GM12865 (cell line): Measurements from ENCODE around the gene DNLZ.

ENCODE experiments used
- DNase-seq: peaks from one replicate; pipeline ENCODE4 v3.0.0; 2010; ENCODE audit warnings: low read depth
- H3K4me3 ChIP-seq: 2 replicates; pipeline ENCODE4 v1.5.1; 2011; ENCODE audit warnings: mild to moderate bottlenecking, low read depth, low read length, control low read depth
- TF ChIP-seq, protein P1 (sequence below): IDR thresholded peaks from 2 replicates; pipeline ENCODE4 v1.5.1; 2011; ENCODE audit warnings: low read length, control low read depth, low read depth, inconsistent platforms; ENCODE audit not compliant: insufficient read depth; ENCODE audit errors: missing control alignments

The DNLZ gene

DNA sequence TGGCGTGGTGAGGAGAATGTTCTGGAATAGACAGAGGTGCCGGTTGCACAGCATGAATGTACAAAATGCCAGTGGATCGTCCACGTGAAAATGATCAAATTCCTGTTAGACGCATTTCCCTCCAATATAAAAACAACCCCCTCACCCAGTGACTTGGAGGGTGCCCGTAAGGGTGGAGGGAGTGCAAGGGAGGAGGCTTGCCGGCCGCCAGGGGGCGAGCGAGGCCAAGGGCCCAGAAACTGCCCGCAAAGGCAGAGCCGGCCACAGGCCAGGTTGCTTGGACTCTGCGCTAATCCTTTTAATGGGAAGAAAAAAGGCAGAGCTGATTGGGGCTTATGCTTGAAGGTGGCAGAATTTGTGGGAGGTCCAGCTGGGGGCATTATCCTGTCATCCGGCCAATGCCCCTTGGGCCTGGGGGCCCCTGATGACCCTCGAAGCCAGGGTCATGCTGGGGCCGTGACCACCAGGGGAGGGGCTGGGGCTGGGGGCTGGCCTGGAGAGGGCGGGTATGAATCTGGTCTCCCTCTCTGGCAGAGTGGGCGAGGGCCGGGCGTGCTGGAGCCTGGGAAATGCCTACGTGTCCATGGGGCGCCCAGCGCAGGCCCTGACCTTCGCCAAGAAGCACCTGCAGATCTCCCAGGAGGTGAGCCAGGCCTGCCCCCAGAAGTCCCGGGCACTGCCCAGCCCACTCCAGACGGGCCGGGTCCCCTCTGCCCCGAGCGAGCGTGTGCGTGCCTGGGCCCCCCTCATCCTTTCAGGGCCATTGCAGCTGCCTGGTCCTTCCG lies 24.2 kb downstream of the DNLZ start:
- no peak overlapping the region for H3K4me3 ChIP-seq
- DNase-seq = peak; percentile 76
- TF ChIP-seq, protein P1, sequence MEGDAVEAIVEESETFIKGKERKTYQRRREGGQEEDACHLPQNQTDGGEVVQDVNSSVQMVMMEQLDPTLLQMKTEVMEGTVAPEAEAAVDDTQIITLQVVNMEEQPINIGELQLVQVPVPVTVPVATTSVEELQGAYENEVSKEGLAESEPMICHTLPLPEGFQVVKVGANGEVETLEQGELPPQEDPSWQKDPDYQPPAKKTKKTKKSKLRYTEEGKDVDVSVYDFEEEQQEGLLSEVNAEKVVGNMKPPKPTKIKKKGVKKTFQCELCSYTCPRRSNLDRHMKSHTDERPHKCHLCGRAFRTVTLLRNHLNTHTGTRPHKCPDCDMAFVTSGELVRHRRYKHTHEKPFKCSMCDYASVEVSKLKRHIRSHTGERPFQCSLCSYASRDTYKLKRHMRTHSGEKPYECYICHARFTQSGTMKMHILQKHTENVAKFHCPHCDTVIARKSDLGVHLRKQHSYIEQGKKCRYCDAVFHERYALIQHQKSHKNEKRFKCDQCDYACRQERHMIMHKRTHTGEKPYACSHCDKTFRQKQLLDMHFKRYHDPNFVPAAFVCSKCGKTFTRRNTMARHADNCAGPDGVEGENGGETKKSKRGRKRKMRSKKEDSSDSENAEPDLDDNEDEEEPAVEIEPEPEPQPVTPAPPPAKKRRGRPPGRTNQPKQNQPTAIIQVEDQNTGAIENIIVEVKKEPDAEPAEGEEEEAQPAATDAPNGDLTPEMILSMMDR = peak; percentile 97

GRCh38 chr9:136338511-136338910 lies 25.0 kb downstream of the DNLZ start:
- no peak overlapping the region for H3K4me3 ChIP-seq
- TF ChIP-seq, protein P1 = no peak
- no peak for DNase-seq

GRCh38 chr9:136337416-136338395 lies 25.8 kb downstream of the DNLZ start:
- no peak overlapping the region for H3K4me3 ChIP-seq
- no peak for DNase-seq
- TF ChIP-seq, protein P1 = no peak

DNA sequence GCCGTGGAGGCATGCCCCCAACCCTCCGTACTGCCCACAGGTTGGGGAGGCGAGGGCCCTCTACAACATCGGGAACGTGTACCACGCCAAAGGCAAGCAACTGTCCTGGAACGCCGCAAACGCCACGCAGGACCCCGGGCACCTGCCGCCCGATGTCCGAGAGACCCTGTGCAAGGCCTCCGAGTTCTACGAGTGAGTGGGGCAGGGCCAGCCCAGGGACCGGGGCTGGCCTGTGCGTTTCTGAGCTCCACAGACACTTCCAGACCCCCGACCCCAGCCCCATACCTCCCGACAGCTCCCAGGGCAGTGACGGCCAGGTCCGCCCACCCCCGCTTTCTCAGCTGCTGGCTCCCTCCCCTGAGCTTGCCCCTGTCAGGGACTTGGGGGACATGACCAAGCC lies 26.7 kb downstream of the DNLZ start:
- DNase-seq = no peak
- H3K4me3 ChIP-seq = no peak overlapping the region
- TF ChIP-seq, protein P1 = no peak

- TF ChIP-seq, protein P1 = no peak
- H3K4me3 ChIP-seq = no peak overlapping the region
- DNase-seq = no peak
These were observed 27.2 kb downstream of the DNLZ start for GRCh38 chr9:136336156-136336870.

DNA sequence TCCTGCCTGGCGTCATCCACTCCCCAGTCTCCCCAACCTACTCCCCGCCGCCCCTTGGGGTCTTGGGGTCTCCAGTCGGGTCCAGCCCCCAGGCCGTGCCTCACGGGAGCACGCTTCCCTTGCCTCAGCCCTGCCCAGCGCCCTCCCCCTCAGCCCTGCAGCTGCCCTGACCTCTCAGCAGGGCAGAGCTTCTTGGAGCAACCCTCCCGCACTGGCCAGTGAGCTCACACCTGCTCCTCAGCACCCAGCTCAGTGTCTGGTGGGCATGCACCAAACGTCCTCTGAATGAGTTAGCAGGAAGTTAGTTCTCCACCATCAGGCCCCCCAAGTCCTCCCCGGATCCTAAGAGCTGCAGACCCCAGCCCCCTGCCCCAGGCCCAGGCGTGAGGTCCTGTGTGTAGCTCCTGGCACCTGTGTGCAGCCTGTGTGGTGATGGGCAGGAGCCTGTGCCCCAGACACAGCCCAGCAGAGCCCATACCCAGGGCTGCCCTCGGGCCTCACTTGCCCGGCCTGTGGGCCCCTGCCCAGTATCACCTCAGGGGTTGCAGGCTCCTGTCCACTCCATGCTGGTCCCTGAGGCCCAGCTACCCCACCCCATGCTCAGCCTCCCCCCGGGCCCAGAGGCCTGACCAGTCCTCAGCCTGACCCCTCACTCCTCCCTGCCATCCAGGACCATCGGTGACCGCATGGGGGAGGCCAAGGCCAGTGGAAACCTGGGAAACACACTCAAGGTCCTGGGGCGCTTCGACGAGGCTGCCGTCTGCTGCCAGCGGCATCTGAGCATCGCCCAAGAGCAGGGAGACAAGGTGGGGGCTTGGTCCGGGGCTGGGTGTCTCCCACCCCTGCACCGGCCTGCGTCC lies 28.0 kb downstream of the DNLZ start:
- no peak for DNase-seq
- H3K4me3 ChIP-seq = no peak overlapping the region
- TF ChIP-seq, protein P1 = no peak
